GM23338 (cell line): ENCODE results near the gene HSD11B1L. TPM values are rescaled to one million over a fixed set of nuclear protein-coding genes. Genes with fewer than 3 reads are reported as not detected.

Experiments used
- ATAC-seq: fragments of 200-7000 bp; cut with Tn5 transposase; 3 replicates; pipeline ENCODE4 v1.9.1; 2020
- DNase-seq: peaks from one replicate; pipeline ENCODE4 v3.0.0-alpha.2; 2015; ENCODE audit warnings: low spot score
- H2AFZ ChIP-seq: fragments of 200-600 bp; sonication (generic); 2 replicates; pipeline ENCODE4 v1.8.0; 2016; ENCODE audit warnings: antibody characterized with exemption, mild to moderate bottlenecking, moderate library complexity
- H3F3A ChIP-seq: fragments of 200-600 bp; sonication (generic); replicated peaks from 2 replicates; pipeline ENCODE4 v1.8.0; 2017; ENCODE audit warnings: antibody characterized with exemption, mixed run types, low read depth
- H3K27ac ChIP-seq: fragments of 200-600 bp; sonication (generic); 2 replicates; pipeline ENCODE4 v1.6.1; 2016; ENCODE audit warnings: low read depth
- H3K27me3 ChIP-seq: fragments of 200-600 bp; sonication (generic); 2 replicates; pipeline ENCODE4 v1.8.0; 2016; ENCODE audit warnings: mild to moderate bottlenecking, mixed run types, moderate library complexity; ENCODE audit not compliant: insufficient read depth
- H3K36me3 ChIP-seq: fragments of 200-600 bp; sonication (generic); 2 replicates; pipeline ENCODE4 v1.8.0; 2016; ENCODE audit warnings: mild to moderate bottlenecking; ENCODE audit not compliant: insufficient read depth
- H3K4me1 ChIP-seq: fragments of 200-600 bp; sonication (generic); 2 replicates; pipeline ENCODE4 v1.8.0; 2016; ENCODE audit warnings: mild to moderate bottlenecking, moderate library complexity; ENCODE audit not compliant: insufficient read depth
- H3K4me2 ChIP-seq: fragments of 200-600 bp; sonication (generic); 2 replicates; pipeline ENCODE4 v1.7.1; 2017; ENCODE audit warnings: mixed run types
- H3K4me3 ChIP-seq: fragments of 200-600 bp; sonication (generic); 2 replicates; pipeline ENCODE4 v1.6.1; 2016; ENCODE audit warnings: mixed run types
- H3K79me2 ChIP-seq: fragments of 200-600 bp; sonication (generic); replicated peaks from 2 replicates; pipeline ENCODE4 v1.8.0; 2017; ENCODE audit warnings: mild to moderate bottlenecking; ENCODE audit not compliant: insufficient read depth
- H3K9me2 ChIP-seq: fragments of 200-600 bp; sonication (generic); 2 replicates; pipeline ENCODE4 v1.8.0; 2017; ENCODE audit not compliant: insufficient read depth
- H4K20me1 ChIP-seq: fragments of 200-600 bp; sonication (generic); replicated peaks from 2 replicates; pipeline ENCODE4 v1.8.0; 2017; ENCODE audit warnings: mild to moderate bottlenecking; ENCODE audit not compliant: insufficient read depth
- H3K27ac Mint-ChIP-seq: 2 replicates; pipeline ENCODE4 v1.8.0; 2020; ENCODE audit warnings: inconsistent platforms, mild to moderate bottlenecking, moderate library complexity, mixed read lengths
- H3K27me3 Mint-ChIP-seq: 3 replicates; pipeline ENCODE4 v1.8.0; 2022; ENCODE audit warnings: low read depth, mild to moderate bottlenecking, moderate library complexity, mixed read lengths, inconsistent platforms; ENCODE audit not compliant: insufficient read depth, poor library complexity
- H3K36me3 Mint-ChIP-seq: 3 replicates; pipeline ENCODE4 v1.8.0; 2021; ENCODE audit warnings: low read depth, mild to moderate bottlenecking, inconsistent platforms, moderate library complexity, mixed read lengths
- H3K4me1 Mint-ChIP-seq: 3 replicates; pipeline ENCODE4 v1.8.0; 2020; ENCODE audit warnings: mild to moderate bottlenecking, inconsistent platforms, mixed read lengths
- H3K4me3 Mint-ChIP-seq: 3 replicates; pipeline ENCODE4 v1.8.0; 2021; ENCODE audit warnings: moderate library complexity, mild to moderate bottlenecking, inconsistent platforms, mixed read lengths
- H3K9me3 Mint-ChIP-seq: 3 replicates; pipeline ENCODE4 v1.8.0; 2020; ENCODE audit warnings: moderate library complexity, mild to moderate bottlenecking, inconsistent platforms, mixed read lengths
- CREB1 ChIP-seq: fragments of 250-450 bp; sonication (Bioruptor Pico); IDR thresholded peaks from 2 replicates; pipeline ENCODE4 v1.5.0; 2020; ENCODE audit warnings: low read depth, mild to moderate bottlenecking, moderate library complexity
- EZH2 ChIP-seq: fragments of 200-600 bp; sonication (generic); IDR thresholded peaks from one replicate; pipeline ENCODE4 v1.8.0; 2017; ENCODE audit warnings: antibody characterized with exemption, mild to moderate bottlenecking, low read depth; ENCODE audit not compliant: unreplicated experiment
- EZH2phosphoT487 ChIP-seq: fragments of 200-600 bp; sonication (generic); IDR thresholded peaks from one replicate; pipeline ENCODE4 v1.8.1; 2018; ENCODE audit warnings: antibody characterized with exemption; ENCODE audit not compliant: unreplicated experiment
- JUNB ChIP-seq: IDR thresholded peaks from one replicate; pipeline ENCODE4 v1.6.1; 2016; ENCODE audit warnings: antibody characterized with exemption; ENCODE audit not compliant: unreplicated experiment
- NANOG ChIP-seq: IDR thresholded peaks from 2 replicates; pipeline ENCODE4 v1.6.1; 2016; ENCODE audit warnings: antibody characterized with exemption, borderline replicate concordance
- POLR2AphosphoS5 ChIP-seq: IDR thresholded peaks from 2 replicates; pipeline ENCODE4 v1.6.1; 2016; ENCODE audit warnings: antibody characterized with exemption, low read depth
- STAT1 ChIP-seq: IDR thresholded peaks from one replicate; pipeline ENCODE4 v1.6.1; 2016; ENCODE audit warnings: antibody characterized with exemption; ENCODE audit not compliant: unreplicated experiment
- ZNF114 ChIP-seq: fragments of 250-450 bp; sonication (Bioruptor Pico); IDR thresholded peaks from 2 replicates; pipeline ENCODE4 v1.5.0; 2020; ENCODE audit warnings: mild to moderate bottlenecking, moderate library complexity
- ZNF331 ChIP-seq: fragments of 250-450 bp; sonication (Bioruptor Pico); IDR thresholded peaks from 2 replicates; pipeline ENCODE4 v1.5.0; 2020; ENCODE audit warnings: low read depth, mild to moderate bottlenecking, moderate library complexity
- polyA plus RNA-seq: library from polyadenylated mRNA; unstranded; fragments of >200 nt; fragmentation: Nextera tagmentation; extraction: Ambion mirVana; gene quantifications from 2 replicates; pipeline ENCODE4 v1.2.1, GENCODE V29; 2016
- total RNA-seq: library from RNA; depleted of rRNA; stranded (reverse); fragments of >200 nt; shearing (Covaris generic); gene quantifications from 2 replicates; pipeline ENCODE4 v1.2.3, GENCODE V29; 2014
- TF ChIP-seq, protein P1 (sequence below), 2 experiments: fragments of 200-600 bp in 1 of 2; sonication (generic) in 1 of 2; conservative IDR thresholded peaks; 2 replicates each; pipeline versions ENCODE4 v1.5.1 to v1.6.1; 2016 to 2017; ENCODE audit warnings: antibody characterized with exemption in 2 of 2, low read depth in 2 of 2, mild to moderate bottlenecking in 2 of 2, moderate library complexity in 1 of 2
- TF ChIP-seq, protein P2 (sequence below): IDR thresholded peaks from 2 replicates; pipeline ENCODE4 v1.6.1; 2016; ENCODE audit warnings: antibody characterized with exemption
- TF ChIP-seq, protein P3 (sequence below): IDR thresholded peaks from one replicate; pipeline ENCODE4 v1.6.1; 2018; ENCODE audit warnings: antibody characterized with exemption; ENCODE audit not compliant: unreplicated experiment

HSD11B1L gene
- total and polyA plus RNA-seq, 2 experiments from 2014 or later, result 12.9 to 18.4 TPM

DNA sequence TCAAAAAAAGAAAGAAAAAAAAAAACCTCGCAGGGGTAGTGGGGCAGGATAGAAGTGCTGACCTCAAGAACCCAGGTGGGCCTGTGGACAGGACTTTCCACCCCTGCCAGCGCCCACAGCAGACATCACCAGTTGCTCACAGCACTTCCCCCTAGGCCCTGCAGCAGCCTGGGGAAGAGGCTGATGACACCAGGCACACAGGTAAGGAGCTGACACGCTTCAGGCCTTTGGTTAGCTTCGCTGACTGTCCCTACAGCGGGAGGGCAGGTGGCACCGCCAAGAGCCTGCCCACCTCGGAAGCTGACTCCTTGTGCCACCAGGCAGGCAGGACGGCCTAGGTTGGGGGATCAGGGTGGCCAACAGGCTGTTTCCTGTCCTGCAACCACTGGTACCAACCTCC, 30.2 kb downstream of the HSD11B1L start (continued):
- TF ChIP-seq, protein P1, sequence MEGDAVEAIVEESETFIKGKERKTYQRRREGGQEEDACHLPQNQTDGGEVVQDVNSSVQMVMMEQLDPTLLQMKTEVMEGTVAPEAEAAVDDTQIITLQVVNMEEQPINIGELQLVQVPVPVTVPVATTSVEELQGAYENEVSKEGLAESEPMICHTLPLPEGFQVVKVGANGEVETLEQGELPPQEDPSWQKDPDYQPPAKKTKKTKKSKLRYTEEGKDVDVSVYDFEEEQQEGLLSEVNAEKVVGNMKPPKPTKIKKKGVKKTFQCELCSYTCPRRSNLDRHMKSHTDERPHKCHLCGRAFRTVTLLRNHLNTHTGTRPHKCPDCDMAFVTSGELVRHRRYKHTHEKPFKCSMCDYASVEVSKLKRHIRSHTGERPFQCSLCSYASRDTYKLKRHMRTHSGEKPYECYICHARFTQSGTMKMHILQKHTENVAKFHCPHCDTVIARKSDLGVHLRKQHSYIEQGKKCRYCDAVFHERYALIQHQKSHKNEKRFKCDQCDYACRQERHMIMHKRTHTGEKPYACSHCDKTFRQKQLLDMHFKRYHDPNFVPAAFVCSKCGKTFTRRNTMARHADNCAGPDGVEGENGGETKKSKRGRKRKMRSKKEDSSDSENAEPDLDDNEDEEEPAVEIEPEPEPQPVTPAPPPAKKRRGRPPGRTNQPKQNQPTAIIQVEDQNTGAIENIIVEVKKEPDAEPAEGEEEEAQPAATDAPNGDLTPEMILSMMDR (conservative IDR thresholded peaks at IDR 0.05; ENCODE audit: low read depth in 2 of 2), result no peak
- no peak for TF ChIP-seq EZH2
- TF ChIP-seq, protein P2, sequence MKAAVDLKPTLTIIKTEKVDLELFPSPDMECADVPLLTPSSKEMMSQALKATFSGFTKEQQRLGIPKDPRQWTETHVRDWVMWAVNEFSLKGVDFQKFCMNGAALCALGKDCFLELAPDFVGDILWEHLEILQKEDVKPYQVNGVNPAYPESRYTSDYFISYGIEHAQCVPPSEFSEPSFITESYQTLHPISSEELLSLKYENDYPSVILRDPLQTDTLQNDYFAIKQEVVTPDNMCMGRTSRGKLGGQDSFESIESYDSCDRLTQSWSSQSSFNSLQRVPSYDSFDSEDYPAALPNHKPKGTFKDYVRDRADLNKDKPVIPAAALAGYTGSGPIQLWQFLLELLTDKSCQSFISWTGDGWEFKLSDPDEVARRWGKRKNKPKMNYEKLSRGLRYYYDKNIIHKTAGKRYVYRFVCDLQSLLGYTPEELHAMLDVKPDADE, result no peak
- no peak for TF ChIP-seq EZH2phosphoT487
- TF ChIP-seq, protein P3, sequence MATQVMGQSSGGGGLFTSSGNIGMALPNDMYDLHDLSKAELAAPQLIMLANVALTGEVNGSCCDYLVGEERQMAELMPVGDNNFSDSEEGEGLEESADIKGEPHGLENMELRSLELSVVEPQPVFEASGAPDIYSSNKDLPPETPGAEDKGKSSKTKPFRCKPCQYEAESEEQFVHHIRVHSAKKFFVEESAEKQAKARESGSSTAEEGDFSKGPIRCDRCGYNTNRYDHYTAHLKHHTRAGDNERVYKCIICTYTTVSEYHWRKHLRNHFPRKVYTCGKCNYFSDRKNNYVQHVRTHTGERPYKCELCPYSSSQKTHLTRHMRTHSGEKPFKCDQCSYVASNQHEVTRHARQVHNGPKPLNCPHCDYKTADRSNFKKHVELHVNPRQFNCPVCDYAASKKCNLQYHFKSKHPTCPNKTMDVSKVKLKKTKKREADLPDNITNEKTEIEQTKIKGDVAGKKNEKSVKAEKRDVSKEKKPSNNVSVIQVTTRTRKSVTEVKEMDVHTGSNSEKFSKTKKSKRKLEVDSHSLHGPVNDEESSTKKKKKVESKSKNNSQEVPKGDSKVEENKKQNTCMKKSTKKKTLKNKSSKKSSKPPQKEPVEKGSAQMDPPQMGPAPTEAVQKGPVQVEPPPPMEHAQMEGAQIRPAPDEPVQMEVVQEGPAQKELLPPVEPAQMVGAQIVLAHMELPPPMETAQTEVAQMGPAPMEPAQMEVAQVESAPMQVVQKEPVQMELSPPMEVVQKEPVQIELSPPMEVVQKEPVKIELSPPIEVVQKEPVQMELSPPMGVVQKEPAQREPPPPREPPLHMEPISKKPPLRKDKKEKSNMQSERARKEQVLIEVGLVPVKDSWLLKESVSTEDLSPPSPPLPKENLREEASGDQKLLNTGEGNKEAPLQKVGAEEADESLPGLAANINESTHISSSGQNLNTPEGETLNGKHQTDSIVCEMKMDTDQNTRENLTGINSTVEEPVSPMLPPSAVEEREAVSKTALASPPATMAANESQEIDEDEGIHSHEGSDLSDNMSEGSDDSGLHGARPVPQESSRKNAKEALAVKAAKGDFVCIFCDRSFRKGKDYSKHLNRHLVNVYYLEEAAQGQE, result no peak
- no peak for TF ChIP-seq POLR2AphosphoS5
- no peak for TF ChIP-seq NANOG

DNA sequence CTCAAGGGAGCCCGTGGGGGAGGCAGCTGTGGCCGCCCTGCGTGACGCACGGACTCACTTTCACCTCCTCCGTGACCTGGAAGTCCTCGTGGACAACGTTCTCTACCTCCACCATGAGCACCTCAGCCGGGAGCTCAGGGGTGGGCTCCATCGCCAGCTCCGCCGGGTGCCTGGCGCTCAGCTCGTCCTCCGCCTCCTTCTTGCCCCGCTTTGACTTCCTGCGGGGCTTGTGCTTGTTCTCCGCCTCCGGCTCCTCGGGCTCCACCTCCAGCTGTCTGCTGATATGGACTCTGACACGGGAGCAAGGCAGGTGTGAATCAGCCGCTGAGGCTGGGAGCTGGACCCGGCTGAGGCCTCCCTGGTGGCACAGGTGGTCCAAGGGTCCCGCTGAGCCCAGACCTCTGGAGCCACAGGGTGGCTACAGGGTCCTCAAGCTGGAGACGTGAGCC, 30.9 kb downstream of the HSD11B1L start:
- peaks cover 2% of the 10 kb centered on the region; the same call in 1 of the 2 replicates for H3F3A ChIP-seq
- Mint-ChIP-seq H3K36me3 (peaks cover 76% of the 10 kb centered on the region), H3K4me1 (no peaks in the 10 kb centered on the region), H3K4me3 (no peak overlapping the region), H3K9me3 (no peaks in the 10 kb centered on the region), H3K27me3 (peaks cover 5% of the 10 kb centered on the region), H3K27ac (no peak overlapping the region)
- ATAC-seq (no peak), DNase-seq (no peak)
- H3K4me3 ChIP-seq, result no peak overlapping the region
- no peaks in the 10 kb centered on the region for H3K9me2 ChIP-seq
- H3K4me1 ChIP-seq, result no peaks in the 10 kb centered on the region
- peaks cover 11% of the 10 kb centered on the region for H4K20me1 ChIP-seq
- peaks cover 14% of the 10 kb centered on the region for H3K36me3 ChIP-seq
- H3K27me3 ChIP-seq, result no peaks in the 10 kb centered on the region
- H2AFZ ChIP-seq, result no peak overlapping the region
- no peak overlapping the region for H3K4me2 ChIP-seq
- H3K27ac ChIP-seq, result no peak overlapping the region
- peaks cover 26% of the 10 kb centered on the region for H3K79me2 ChIP-seq
- TF ChIP-seq, protein P2, result no peak
- TF ChIP-seq NANOG (no peak), ZNF114 (no peak), STAT1 (no peak), EZH2phosphoT487 (no peak), ZNF331 (no peak), JUNB (no peak), CREB1 (no peak), EZH2 (no peak)
- TF ChIP-seq, protein P3, result no peak
- TF ChIP-seq, protein P1 (conservative IDR thresholded peaks at IDR 0.05; ENCODE audit: low read depth in 2 of 2), result no peak
